GM12892 (cell line): ENCODE measurements around the gene KIRREL1.
A peak's percentile ranks its signal among the peaks of the same experiment; 100 is the strongest.

ENCODE experiments used
- DNase-seq: peaks from one replicate; pipeline ENCODE4 v3.0.0; 2011; ENCODE audit not compliant: insufficient read length
- FAIRE-seq: peaks from 2 replicates; lab custom pipeline; 2011; peaks lifted over from hg19 to GRCh38; lab: Jason Lieb, UNC
- POLR2A ChIP-seq: IDR thresholded peaks from 2 replicates; pipeline ENCODE4 v1.6.1; 2011; ENCODE audit warnings: low read depth, low read length, control low read depth
- POLR2AphosphoS5 ChIP-seq: IDR thresholded peaks from 2 replicates; pipeline ENCODE4 v1.6.1; 2011; ENCODE audit warnings: low read depth, low read length, control low read depth
- TAF1 ChIP-seq: IDR thresholded peaks from 2 replicates; pipeline ENCODE4 v1.6.1; 2011; ENCODE audit warnings: low read depth, mild to moderate bottlenecking, control low read depth, low read length, borderline replicate concordance

The KIRREL1 gene

GRCh38 chr1:158068918-158069317 lies 75.5 kb downstream of the KIRREL1 start:
- no peak for DNase-seq
- TF ChIP-seq TAF1 = no peak
- TF ChIP-seq POLR2AphosphoS5 = no peak
- TF ChIP-seq POLR2A = no peak
- FAIRE-seq = no peak

DNA sequence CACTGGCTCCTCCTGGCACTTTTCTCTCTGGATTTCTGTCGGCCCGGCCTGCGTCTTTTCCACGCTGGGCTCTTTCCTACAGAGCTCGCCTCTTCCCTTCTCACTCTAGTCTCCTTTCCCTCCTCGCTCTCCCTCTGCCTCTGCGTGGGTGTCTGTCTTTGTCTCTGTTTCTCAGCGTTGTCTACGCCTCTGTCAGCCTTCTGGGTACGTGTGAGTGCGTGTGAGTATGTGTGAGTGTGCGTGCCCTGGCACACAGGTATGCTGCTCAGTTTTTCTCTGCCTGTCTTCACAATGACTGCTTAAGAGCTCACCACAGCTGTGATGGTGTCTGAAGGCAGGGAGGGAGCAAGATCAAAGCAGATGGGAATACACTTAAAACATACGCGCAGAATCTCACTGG lies 77.7 kb downstream of the KIRREL1 start:
- FAIRE-seq (no peak), DNase-seq (no peak)
- no peak for TF ChIP-seq POLR2AphosphoS5
- no peak for TF ChIP-seq TAF1
- TF ChIP-seq POLR2A = no peak

DNA sequence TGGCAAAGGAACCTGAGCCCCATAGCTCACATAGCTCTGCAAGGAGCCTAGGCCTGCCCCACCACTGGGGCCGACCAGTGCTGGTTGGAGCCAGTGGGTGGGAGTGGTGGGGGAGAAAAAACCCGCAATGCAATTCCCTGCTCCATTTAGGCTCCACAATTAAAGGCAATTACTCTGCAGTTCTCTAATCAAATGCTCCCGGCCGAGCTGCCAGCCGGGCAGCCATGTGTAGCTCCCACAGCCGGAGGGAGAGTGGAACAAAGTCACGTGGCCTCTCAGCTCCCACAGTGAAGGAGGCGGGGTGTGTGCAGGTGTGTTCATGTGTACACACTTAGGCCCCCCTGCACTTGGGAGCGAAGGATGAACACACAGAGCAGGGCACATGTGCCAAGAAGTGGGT lies 81.6 kb downstream of the KIRREL1 start:
- FAIRE-seq (no peak), DNase-seq (no peak)
- no peak for TF ChIP-seq POLR2AphosphoS5
- TF ChIP-seq TAF1 = no peak
- TF ChIP-seq POLR2A = no peak

DNA sequence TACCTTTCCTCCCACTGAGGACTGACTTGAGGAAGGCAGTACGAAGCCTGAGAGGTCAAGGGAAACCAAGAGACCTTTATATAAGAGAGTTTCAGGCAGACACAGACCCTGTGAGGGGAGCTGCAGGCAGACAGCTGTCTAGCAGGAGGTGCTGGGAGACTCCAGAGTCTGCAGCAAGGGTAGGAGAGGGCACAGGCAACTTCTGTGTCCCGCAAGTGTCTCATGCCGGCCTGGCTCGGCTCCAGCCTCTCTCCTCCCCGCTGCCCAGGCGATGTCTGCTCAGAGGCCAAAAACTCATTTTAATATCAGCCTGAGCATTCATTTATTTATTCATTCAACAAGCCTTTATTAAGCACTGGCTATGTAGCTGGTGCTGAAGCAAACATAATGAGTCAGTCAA lies 83.0 kb downstream of the KIRREL1 start:
- FAIRE-seq (no peak), DNase-seq (no peak)
- no peak for TF ChIP-seq POLR2A
- no peak for TF ChIP-seq POLR2AphosphoS5
- no peak for TF ChIP-seq TAF1

- DNase-seq (no peak), FAIRE-seq (no peak)
- TF ChIP-seq POLR2AphosphoS5 = no peak
- no peak for TF ChIP-seq POLR2A
- no peak for TF ChIP-seq TAF1
Observed at GRCh38 chr1:158077411-158078256, 84.2 kb downstream of the KIRREL1 start.

- FAIRE-seq = no peak
- DNase-seq = no peak
- TF ChIP-seq POLR2AphosphoS5 (no peak), POLR2A (no peak), TAF1 (no peak)
Observed at GRCh38 chr1:158078569-158079080, 85.2 kb downstream of the KIRREL1 start.

- no peak for FAIRE-seq
- no peak for DNase-seq
Observed at GRCh38 chr1:158080066-158080465, 86.6 kb downstream of the KIRREL1 start.

GRCh38 chr1:158084336-158084735 lies 90.9 kb downstream of the KIRREL1 start:
- no peak for DNase-seq
- no peak for FAIRE-seq
- TF ChIP-seq POLR2AphosphoS5 = no peak

More at GRCh38 chr1:158080066-158080465, 86.6 kb downstream of the KIRREL1 start:
- TF ChIP-seq POLR2AphosphoS5 = no peak
- TF ChIP-seq POLR2A = no peak
- no peak for TF ChIP-seq TAF1

DNA sequence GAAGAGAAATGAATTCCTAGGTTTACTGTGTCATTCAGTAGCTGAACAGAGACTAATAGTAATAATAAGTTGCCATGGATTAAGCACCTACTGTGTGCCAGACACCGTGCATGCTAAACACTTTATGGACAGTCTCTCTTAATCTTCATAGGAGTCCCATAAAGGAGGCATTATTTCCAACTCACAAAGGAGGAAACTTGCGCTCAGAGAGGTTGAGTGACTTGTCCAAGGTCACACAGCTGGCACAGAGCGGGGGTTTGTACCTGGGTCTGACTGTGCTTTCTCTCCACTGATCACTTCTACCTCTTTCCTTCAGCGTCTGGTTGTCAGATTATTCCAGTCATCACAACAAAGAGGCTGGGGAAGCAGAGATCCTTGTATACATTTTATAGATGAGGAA lies 91.3 kb downstream of the KIRREL1 start:
- no peak for DNase-seq
- no peak for TF ChIP-seq POLR2AphosphoS5
- FAIRE-seq = no peak

DNA sequence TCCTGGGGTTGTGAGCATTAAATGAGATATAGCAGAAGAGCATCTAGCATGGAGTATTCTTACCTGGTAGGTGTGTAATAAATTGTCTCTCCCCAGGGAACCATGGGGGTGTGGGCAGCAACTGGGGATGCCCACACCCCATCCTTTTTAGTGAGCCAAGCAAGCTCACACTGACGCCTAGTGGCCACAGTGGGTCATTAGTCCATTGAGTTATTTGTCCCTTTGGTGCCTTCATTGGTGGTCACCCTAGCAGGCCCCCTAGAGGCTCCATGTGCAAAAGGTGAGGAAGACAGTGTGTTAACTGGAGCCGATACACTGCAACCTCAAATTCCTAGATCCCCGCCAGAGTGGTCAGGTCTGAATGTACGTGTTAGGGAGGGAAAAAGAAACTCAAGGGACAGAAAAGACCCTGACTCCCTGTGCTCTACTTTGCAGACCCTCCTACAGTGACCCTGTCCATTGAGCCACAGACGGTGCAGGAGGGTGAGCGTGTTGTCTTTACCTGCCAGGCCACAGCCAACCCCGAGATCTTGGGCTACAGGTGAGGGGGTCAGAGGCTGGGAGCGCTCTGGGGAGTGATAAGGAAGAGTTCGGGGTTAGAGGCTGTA lies 94.0 kb downstream of the KIRREL1 start:
- FAIRE-seq (peak; percentile 51), DNase-seq (peak; percentile 55)

DNA sequence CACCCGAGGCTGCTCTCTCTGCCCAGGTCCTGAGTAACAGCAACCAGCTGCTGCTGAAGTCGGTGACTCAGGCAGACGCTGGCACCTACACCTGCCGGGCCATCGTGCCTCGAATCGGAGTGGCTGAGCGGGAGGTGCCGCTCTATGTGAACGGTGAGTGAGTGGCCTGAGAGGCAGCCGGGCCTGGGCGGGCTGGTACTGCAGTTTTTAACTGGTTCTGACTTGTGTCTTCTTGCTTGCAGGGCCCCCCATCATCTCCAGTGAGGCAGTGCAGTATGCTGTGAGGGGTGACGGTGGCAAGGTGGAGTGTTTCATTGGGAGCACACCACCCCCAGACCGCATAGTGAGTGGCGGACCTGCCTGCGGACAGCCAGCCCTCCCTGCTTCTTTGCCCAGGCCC lies 96.0 kb downstream of the KIRREL1 start:
- no peak for TF ChIP-seq POLR2AphosphoS5
- TF ChIP-seq TAF1 = no peak
- no peak for TF ChIP-seq POLR2A
- FAIRE-seq (no peak), DNase-seq (no peak)

More for the DNA sequence above, 94.0 kb downstream of the KIRREL1 start:
- TF ChIP-seq POLR2A (no peak), TAF1 (no peak)
